GM13977 (cell line): ENCODE data around the gene PAGR1.
A peak's percentile ranks its signal among the peaks of the same experiment; 100 is the strongest.

Experiments
- DNase-seq: peaks from one replicate; pipeline ENCODE4 v3.0.0; 2012; ENCODE audit warnings: low spot score
- in situ Hi-C: fragments of 300-500 bp; cut with MboI; formaldehyde crosslinking; loops from one replicate; pipeline ENCODE4 v1.12.0; 2022; ENCODE audit warnings: low sequenced_read_pairs, low pct_unique_long_range_greater_than_20kb, mixed read lengths, inconsistent platforms; ENCODE audit not compliant: unreplicated experiment
- TF ChIP-seq, protein P1 (sequence below): IDR thresholded peaks from 2 replicates; pipeline ENCODE4 v1.5.1; 2012; ENCODE audit warnings: mild to moderate bottlenecking, control low read depth; ENCODE audit not compliant: insufficient read depth; ENCODE audit errors: extremely low read depth, missing control alignments

PAGR1 gene

GRCh38 chr16:29815032-29815721, 775 bp upstream of the PAGR1 start:
- no peak for DNase-seq
- in situ Hi-C loops, result no loop called here
- TF ChIP-seq, protein P1, sequence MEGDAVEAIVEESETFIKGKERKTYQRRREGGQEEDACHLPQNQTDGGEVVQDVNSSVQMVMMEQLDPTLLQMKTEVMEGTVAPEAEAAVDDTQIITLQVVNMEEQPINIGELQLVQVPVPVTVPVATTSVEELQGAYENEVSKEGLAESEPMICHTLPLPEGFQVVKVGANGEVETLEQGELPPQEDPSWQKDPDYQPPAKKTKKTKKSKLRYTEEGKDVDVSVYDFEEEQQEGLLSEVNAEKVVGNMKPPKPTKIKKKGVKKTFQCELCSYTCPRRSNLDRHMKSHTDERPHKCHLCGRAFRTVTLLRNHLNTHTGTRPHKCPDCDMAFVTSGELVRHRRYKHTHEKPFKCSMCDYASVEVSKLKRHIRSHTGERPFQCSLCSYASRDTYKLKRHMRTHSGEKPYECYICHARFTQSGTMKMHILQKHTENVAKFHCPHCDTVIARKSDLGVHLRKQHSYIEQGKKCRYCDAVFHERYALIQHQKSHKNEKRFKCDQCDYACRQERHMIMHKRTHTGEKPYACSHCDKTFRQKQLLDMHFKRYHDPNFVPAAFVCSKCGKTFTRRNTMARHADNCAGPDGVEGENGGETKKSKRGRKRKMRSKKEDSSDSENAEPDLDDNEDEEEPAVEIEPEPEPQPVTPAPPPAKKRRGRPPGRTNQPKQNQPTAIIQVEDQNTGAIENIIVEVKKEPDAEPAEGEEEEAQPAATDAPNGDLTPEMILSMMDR, result no peak

GRCh38 chr16:29816694-29817441, 916 bp downstream of the PAGR1 start:
- no peak for DNase-seq
- in situ Hi-C loops, result no loop called here
- TF ChIP-seq, protein P1, result no peak

- DNase-seq, result no peak
- in situ Hi-C loops, result no loop called here
Observed at GRCh38 chr16:29818082-29818481, 2.1 kb downstream of the PAGR1 start.

GRCh38 chr16:29819506-29819905, 3.6 kb downstream of the PAGR1 start:
- DNase-seq, result no peak
- TF ChIP-seq, protein P1, result no peak
- in situ Hi-C loops, result no loop called here

More at GRCh38 chr16:29818082-29818481, 2.1 kb downstream of the PAGR1 start:
- TF ChIP-seq, protein P1, result no peak

DNA sequence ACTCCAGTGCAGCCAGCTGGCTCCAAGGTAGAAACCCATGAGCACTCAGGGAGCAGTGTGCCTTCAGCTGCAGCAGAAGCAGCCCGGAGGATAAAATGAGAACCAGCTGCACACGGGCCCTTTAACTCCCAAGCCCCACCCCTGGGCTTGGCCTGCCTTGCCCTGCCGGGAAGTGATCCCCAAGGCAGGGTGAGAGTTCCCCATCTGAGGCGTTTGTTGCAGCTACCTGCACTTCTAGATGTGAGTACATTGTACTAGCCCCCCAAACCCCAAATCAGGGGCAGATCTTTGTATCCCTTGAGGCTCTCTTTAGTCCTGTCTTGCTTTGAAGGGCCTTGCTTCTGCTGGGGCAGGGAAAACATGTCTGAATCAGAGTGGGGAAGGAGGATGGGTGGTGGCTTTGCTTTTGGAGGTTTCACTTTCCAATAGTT, 4.3 kb downstream of the PAGR1 start, which contains the start of gene MVP:
Gene MVP, plus strand, starts transcription at position 192 of the 431 bp plus-strand sequence. CDS start 10,088 bp downstream, outside the sequence.
- TF ChIP-seq, protein P1, result no peak
- DNase-seq, result peak; percentile 66
- in situ Hi-C loops, result no loop called here

GRCh38 chr16:29820730-29821642, 5.0 kb downstream of the PAGR1 start:
- TF ChIP-seq, protein P1, result no peak
- in situ Hi-C loops, result no loop called here
- DNase-seq, result peak; percentile 69
